ENCODE measurements around the gene PTPMT1. TPM values are rescaled to one million over a fixed set of nuclear protein-coding genes. Genes with fewer than 3 reads are reported as not detected.
"Not testable (repeated sequence)": the region's sequence is repeated elsewhere in the genome, so short reads cannot be mapped to it uniquely, and the experiment has no call there.

The PTPMT1 gene
- total RNA-seq, 1 donor from 2014 or later: 49.3 TPM

DNA sequence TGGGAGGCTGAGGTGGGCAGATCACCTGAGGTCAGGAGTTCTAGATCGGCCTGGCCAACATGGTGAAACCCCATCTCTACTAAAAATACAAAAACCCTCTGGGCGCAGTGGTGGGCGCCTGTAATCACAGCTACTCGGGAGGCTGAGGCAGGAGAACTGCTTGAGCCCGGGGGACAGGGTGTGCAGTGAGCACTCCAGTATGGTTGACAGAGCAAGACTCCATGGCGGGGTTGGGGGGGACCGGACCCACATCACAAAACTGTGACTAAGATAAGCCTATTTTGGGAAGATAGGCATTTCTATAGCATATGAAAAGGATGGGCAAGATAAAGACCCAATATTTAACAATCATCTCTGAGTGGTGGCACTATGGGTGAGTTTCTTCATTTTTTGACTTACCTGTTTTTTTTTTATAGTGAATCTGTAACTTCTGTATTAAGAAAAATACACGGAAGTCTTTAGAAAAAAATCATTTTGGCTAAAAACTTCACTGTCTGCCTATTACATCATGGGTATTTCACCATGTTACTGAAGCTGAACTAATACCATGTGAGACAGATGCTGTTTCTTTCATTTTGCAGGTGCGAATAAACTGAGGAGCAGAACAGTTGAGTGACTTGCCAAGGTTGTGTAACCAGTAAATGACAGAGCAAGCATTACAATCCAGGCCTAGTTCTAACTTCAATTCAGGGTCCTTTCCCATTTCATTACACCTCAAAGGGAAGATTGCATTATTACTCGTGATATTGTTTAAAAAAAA lies 14.9 kb upstream of the PTPMT1 start:
- no peaks in the 10 kb centered on the region for H3K27me3 Mint-ChIP-seq (ENCODE audit: unreplicated experiment)
- peak overlapping the region; percentile 22 for H3K4me3 Mint-ChIP-seq (ENCODE audit: unreplicated experiment)
- peaks cover 24% of the 10 kb centered on the region for H3K4me1 Mint-ChIP-seq (ENCODE audit: unreplicated experiment)
- H3K27ac Mint-ChIP-seq (ENCODE audit: unreplicated experiment): peak overlapping the region; percentile 95
- no peaks in the 10 kb centered on the region for H3K9me3 Mint-ChIP-seq (ENCODE audit: unreplicated experiment)
- TF ChIP-seq, protein P1, sequence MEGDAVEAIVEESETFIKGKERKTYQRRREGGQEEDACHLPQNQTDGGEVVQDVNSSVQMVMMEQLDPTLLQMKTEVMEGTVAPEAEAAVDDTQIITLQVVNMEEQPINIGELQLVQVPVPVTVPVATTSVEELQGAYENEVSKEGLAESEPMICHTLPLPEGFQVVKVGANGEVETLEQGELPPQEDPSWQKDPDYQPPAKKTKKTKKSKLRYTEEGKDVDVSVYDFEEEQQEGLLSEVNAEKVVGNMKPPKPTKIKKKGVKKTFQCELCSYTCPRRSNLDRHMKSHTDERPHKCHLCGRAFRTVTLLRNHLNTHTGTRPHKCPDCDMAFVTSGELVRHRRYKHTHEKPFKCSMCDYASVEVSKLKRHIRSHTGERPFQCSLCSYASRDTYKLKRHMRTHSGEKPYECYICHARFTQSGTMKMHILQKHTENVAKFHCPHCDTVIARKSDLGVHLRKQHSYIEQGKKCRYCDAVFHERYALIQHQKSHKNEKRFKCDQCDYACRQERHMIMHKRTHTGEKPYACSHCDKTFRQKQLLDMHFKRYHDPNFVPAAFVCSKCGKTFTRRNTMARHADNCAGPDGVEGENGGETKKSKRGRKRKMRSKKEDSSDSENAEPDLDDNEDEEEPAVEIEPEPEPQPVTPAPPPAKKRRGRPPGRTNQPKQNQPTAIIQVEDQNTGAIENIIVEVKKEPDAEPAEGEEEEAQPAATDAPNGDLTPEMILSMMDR (IDR thresholded peaks at IDR 0.05): no peak
- peaks cover 5% of the 10 kb centered on the region for H3K36me3 Mint-ChIP-seq (ENCODE audit: unreplicated experiment)
- no peak for DNase-seq (ENCODE audit: extremely low spot score, unreplicated experiment)

DNA sequence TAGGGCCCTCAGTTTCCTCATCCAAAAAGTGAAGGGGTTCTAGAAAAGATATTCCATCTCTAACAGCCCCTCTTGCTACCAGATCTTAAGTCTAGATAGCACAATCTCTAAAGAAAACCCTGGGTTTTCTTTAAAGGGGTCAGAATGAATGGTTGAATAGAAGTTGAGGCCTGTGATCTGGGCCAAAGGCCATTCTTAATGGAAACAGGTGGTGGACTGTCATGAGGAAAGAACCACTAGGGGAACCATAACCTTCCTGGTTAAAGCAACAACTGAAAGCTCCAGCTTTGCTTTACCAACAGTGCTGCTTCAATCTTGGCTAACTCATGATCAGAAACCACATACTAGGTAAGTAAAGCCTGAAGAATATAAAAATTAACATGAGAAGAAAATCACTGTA lies 14.3 kb upstream of the PTPMT1 start:
- peak overlapping the region; percentile 98 for H3K4me3 Mint-ChIP-seq (ENCODE audit: unreplicated experiment)
- DNase-seq (ENCODE audit: extremely low spot score, unreplicated experiment): no peak
- peak overlapping the region; percentile 95 for H3K27ac Mint-ChIP-seq (ENCODE audit: unreplicated experiment)
- peaks cover 24% of the 10 kb centered on the region for H3K4me1 Mint-ChIP-seq (ENCODE audit: unreplicated experiment)
- H3K9me3 Mint-ChIP-seq (ENCODE audit: unreplicated experiment): no peaks in the 10 kb centered on the region
- H3K36me3 Mint-ChIP-seq (ENCODE audit: unreplicated experiment): peaks cover 5% of the 10 kb centered on the region
- TF ChIP-seq, protein P1 (IDR thresholded peaks at IDR 0.05): peak; percentile 44
- no peaks in the 10 kb centered on the region for H3K27me3 Mint-ChIP-seq (ENCODE audit: unreplicated experiment)

DNA sequence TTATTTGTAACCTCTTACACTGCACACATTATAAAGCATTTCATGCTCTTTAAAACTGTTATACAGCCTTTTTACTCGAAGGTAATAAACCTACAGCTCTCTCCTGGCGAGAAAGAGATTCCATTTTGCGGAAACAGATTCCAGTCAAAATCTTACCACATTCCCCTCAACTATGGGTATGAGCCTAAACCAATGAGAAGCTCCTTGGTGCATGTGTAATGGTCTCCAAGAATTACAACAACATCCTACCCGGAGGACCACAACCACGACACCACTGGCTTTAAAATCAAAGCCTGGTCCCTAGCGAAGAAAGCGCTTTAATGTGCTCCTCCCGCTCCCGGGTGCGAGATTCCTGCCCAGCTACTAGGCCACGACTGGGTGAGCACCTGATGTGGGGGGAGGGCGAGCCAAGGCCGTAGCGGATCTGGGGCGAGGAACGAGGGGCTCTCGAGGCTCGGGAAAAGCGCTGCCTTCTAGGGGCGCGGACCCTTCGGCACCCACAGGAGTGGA lies 13.3 kb upstream of the PTPMT1 start:
- H3K36me3 Mint-ChIP-seq (ENCODE audit: unreplicated experiment): peaks cover 5% of the 10 kb centered on the region
- no peak for DNase-seq (ENCODE audit: extremely low spot score, unreplicated experiment)
- H3K4me3 Mint-ChIP-seq (ENCODE audit: unreplicated experiment): peak overlapping the region; percentile 98
- TF ChIP-seq, protein P1 (IDR thresholded peaks at IDR 0.05): no peak
- H3K27me3 Mint-ChIP-seq (ENCODE audit: unreplicated experiment): no peaks in the 10 kb centered on the region
- no peaks in the 10 kb centered on the region for H3K9me3 Mint-ChIP-seq (ENCODE audit: unreplicated experiment)
- peak overlapping the region; percentile 95 for H3K27ac Mint-ChIP-seq (ENCODE audit: unreplicated experiment)
- H3K4me1 Mint-ChIP-seq (ENCODE audit: unreplicated experiment): peaks cover 24% of the 10 kb centered on the region

DNA sequence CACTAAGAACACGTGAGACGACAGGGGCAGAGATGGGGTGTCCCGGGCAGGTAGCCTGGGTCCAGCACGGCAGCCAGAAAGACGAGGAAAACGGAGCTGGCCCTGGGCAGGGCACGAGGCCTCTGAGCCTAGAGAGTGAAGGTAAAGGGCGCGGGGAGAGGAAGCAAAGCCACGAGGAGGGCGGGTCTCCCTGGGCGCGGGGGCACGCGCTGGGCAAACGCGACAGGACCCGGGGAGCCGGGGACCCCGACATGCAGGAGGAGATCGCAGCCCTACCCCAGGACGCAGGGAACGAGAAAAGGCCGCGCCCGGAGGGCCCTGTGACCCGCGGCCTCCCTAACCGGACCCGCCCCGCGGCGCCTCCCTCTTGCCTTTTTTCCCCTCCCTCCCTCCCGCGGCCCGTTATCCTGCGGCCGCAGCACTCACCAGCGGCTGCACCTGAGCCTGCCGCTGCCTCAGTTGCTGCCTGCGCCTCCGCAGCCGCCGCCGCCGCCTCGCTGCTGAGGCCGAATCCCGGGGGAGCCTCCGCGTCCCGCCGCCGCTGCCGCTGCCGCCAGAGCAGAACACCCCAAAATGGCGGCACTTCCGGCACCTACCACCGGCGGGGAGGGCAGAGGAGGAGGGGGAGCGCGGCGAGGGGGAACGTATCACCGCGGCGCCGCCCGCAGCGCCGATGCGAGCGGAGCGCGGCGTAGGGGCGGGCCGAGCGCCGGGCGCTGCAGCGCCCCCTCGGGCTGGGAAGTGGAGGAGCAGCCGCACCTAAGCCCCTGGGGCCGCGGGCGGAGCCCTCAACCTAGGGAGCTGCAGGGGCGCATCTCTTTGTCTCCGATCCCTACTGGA lies 12.6 kb upstream of the PTPMT1 start, which contains the start of gene CELF1:
Gene CELF1 (minus strand): TSS at position 567 of the 840 bp plus-strand sequence. CDS start 53,609 bp downstream, outside the sequence.
- Mint-ChIP-seq H3K9me3 (ENCODE audit: unreplicated experiment) (no peaks in the 10 kb centered on the region), H3K27ac (ENCODE audit: unreplicated experiment) (peak within 1 kb of the TSS; percentile 95), H3K4me3 (ENCODE audit: unreplicated experiment) (peak within 1 kb of the TSS; percentile 98), H3K4me1 (ENCODE audit: unreplicated experiment) (peaks cover 24% of the 10 kb centered on the region), H3K36me3 (ENCODE audit: unreplicated experiment) (peaks cover 5% of the 10 kb centered on the region), H3K27me3 (ENCODE audit: unreplicated experiment) (no peaks in the 10 kb centered on the region)
- DNase-seq (ENCODE audit: extremely low spot score, unreplicated experiment): peak; percentile 98
- TF ChIP-seq, protein P1 (IDR thresholded peaks at IDR 0.05): peak; percentile 97

DNA sequence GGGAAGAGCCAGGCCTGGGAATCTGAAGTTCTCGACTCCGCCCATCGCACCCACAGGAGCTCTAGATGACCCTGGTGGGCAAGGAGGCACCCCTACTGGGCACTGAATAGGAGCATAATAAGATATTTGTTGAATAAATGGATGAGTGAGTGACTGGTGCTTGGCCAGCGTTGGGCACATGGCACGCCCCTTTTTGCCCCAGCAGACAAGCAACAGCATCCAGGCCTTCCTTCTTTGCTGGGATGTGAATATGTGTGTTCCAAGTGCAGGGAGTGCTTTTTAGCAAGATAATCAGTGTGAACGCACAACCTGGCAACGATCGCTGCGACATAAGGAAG lies 12.0 kb upstream of the PTPMT1 start:
- Mint-ChIP-seq H3K9me3 (ENCODE audit: unreplicated experiment) (no peaks in the 10 kb centered on the region), H3K27me3 (ENCODE audit: unreplicated experiment) (no peaks in the 10 kb centered on the region), H3K4me3 (ENCODE audit: unreplicated experiment) (peak overlapping the region; percentile 98), H3K27ac (ENCODE audit: unreplicated experiment) (peak overlapping the region; percentile 87), H3K4me1 (ENCODE audit: unreplicated experiment) (peaks cover 24% of the 10 kb centered on the region), H3K36me3 (ENCODE audit: unreplicated experiment) (peaks cover 5% of the 10 kb centered on the region)
- no peak for DNase-seq (ENCODE audit: extremely low spot score, unreplicated experiment)
- TF ChIP-seq, protein P1 (IDR thresholded peaks at IDR 0.05): peak; percentile 22

DNA sequence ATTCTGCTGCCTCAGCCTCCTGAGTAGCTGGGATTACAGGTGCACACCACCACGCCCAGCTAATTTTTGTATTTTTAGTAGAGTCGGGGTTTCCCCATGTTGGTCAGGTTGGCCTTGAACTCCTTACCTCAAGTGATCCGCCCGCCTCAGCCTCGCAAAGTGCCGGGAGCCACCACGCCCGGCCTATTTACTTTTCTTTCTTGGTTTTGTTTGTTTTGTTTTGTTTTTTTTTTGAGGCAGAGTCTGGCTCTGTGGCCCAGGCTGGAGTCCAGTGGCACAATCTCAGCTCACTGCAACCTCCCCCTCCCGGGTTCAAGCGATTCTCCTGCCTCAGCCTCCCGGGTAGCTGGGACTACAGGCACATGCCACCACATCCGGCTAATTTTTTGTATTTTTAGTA lies 8.4 kb upstream of the PTPMT1 start:
- H3K9me3 Mint-ChIP-seq (ENCODE audit: unreplicated experiment); DNase-seq (ENCODE audit: extremely low spot score, unreplicated experiment); H3K4me1 Mint-ChIP-seq (ENCODE audit: unreplicated experiment); H3K4me3 Mint-ChIP-seq (ENCODE audit: unreplicated experiment); H3K27ac Mint-ChIP-seq (ENCODE audit: unreplicated experiment); H3K36me3 Mint-ChIP-seq (ENCODE audit: unreplicated experiment); H3K27me3 Mint-ChIP-seq (ENCODE audit: unreplicated experiment): not testable (repeated sequence)

All from osteocyte (in vitro differentiated cells).